HG03439 (cell line): ENCODE measurements around the gene MAN2A1.
A peak's percentile ranks its signal among the peaks of the same experiment; 100 is the strongest.

ENCODE experiments used
- ATAC-seq: cut with Tn5 transposase; IDR thresholded peaks from one replicate; pipeline ENCODE4 v1.9.1; 2021; ENCODE audit warnings: mild to moderate bottlenecking, moderate library complexity; ENCODE audit not compliant: unreplicated experiment

Gene MAN2A1

DNA sequence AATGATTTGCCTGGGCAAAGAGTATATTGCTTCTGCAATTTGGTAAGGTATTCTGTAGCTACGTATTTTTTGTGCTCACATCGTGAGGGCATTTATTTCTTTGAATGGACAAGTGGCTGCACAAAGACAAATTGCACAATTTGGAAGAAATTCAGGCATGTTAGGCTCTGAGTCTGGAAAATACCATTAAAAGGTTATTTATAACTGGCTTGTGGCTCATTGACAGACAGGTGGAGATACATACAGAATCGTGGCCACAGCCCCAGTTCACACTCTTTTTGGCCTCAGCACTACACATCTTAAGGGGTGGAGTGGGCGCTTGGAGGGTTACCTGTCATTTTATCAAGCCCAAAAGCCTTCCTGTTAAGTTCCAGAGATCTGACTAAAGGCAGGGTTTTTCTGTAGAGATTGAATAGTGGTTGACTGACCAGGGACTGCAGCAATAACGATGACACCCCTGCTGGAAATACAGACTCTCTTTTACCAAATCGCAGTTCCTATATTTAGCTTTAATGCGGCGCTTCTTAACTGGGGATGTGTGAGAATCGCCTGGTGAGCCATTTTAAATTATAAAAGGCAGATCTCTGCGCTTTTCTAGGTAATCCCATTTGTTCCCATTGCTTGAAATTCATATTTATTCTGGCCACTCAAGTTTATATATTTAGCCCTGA lies 14.7 kb downstream of the MAN2A1 start:
- ATAC-seq, result no peak

DNA sequence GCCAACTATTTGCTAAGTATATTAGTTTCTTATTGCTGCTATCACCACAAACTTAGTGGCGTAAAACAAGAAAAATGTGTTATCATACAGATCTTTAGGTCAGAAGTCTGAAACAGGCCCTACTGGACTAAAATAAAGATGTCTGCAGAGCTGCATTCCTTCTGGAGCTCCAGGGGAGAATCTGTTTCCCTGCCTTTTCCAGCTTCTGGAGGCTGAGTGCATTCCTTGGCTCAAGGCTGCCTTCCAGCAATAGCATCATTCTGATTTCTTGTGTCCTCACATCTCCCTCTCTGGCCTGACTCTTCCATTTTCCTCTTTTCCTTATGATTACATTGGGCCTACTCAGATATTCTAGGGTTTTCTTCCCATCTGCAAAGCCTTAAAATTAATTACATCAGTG lies 15.9 kb downstream of the MAN2A1 start:
- no peak for ATAC-seq

DNA sequence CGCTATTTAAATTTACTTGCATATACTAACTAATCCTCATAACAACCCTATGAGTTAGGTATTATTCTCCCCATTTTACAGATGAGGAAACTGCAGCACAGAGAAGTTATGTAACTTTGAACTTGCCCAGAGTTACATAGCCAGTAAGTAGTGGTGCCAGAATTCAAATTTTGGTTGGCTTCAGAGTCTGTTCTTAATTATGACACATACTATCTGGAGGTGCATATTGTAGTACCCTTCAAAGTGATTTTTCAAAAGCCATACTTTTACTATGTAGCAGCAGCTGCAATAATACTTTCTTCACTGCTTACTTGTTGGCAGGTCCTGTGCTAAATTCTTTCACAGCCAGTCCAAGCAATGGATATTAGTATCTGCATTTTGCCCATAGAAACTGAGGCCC lies 16.4 kb downstream of the MAN2A1 start:
- no peak for ATAC-seq

DNA sequence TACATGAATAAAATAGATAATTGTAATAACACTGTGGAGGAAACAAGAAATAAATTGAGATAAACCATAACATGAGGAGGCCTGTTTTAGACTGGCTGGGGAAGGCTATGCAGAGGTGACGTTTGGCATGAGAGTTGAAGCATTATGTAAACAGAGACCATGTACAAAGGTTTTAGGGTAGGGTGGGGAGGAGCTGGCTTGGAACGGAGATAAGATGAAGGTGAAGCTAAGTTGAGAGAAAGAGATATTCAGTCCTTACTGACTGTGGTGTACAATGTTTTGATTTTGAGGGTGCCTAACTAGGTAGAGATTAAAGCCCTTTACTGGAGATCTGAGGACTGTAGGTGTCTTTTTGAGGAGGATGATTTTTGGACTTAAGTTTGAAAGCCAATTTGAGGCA lies 17.8 kb downstream of the MAN2A1 start:
- ATAC-seq, result no peak

DNA sequence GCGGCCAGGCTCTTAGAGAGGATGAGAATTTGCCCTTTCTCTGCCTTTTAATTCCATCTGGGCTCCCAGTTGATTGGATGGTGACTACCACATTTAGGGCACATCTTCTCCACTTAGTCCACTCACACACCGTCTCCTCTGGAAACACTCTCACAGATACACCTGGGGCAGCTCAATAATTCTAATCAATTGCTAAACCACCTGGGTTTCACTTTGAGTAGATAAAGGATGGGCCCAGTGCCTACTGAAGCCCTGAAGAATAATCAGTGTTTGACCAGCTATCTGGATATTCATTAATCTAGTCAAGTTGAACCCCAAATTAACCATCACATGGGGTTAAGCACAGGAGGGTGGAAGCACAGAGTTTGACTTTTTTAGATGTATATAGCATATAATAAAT lies 19.1 kb downstream of the MAN2A1 start:
- ATAC-seq, result no peak

DNA sequence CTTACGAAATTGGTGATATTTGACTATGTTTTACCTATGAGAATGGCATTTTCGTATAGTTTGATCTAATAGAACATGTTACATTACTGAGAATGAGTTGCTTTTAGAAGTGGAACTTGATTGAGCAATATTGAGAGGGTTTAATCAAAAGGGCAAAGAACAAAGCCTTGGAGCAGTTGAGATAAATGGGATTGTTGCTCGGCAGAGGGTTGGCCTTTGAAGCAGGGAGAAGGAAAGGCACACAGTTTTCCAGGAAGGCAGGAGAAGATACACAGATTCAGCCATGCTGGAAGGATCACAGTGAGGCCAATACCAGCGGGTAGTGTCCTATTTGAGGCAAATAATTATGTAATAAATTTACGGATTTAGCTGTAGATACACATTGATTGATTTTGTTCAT lies 19.5 kb downstream of the MAN2A1 start:
- no peak for ATAC-seq

DNA sequence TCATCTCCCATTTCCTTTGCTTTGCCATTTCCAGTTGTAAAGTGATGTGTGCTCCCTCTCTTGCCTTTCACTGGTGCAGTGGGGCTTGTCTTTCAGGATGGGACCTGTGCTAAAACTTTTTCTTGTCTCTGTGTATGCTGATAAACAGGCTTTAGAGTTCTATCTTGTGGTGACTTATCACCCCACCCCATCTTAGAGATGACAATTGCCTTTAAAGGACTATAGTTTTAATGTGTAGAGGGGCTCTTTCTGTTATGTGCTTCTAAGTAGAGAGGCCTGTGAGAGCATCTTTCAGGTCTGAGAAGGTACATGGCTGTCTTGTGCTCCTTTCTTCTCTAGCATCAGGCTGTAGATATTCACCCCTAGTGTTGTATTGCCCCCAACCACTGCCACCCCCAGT lies 21.9 kb downstream of the MAN2A1 start:
- ATAC-seq, result no peak

DNA sequence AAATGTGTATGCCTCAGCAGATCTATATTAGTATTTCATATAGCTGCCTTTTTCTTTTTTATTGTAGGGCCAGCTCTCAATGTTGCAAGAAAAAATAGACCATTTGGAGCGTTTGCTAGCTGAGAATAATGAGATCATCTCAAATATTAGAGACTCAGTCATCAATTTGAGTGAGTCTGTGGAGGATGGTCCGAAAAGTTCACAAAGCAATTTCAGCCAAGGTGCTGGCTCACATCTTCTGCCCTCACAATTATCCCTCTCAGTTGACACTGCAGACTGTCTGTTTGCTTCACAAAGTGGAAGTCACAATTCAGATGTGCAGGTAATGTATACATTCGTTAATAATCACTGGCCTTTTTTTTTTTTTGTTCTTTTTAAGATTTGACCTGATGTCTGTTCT lies 23.7 kb downstream of the MAN2A1 start:
- ATAC-seq, result no peak

DNA sequence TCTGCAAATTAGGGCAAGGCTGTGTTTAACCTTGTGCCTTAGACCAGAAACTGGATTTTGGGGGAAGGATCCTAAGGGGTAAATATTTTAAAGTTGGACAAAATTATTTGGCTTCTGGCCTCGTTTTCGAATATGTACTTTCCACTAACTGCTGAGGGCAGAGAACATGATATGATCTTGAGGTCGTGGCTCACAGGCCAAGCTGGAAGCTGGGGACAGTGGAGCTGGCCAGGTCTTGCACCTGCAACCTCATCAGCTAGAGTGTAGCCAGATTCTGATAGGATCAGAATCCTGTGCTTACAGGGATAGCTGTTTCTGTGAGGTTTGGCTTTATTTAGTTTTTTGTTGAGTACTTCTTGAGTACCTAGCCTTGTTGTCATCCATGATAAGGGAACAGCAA lies 24.9 kb downstream of the MAN2A1 start:
- ATAC-seq, result no peak

DNA sequence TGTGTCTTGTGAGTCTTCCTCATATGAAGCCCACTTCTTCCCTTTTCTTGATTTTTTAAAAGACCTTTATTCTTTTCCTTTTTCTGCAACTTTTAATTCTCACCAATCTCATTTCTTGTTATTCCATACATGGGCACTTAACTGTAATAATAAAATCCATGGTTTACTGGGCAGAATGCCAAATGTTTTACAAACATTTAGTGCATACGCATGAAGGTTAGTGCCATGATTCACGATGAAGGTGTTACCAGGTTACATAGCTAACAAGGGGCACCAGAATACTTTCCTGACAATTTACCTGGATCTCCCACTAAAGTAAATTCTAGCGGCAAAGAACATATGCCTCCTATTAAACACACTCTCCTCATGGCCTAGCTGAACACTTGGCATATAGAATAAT lies 28.5 kb downstream of the MAN2A1 start:
- no peak for ATAC-seq

DNA sequence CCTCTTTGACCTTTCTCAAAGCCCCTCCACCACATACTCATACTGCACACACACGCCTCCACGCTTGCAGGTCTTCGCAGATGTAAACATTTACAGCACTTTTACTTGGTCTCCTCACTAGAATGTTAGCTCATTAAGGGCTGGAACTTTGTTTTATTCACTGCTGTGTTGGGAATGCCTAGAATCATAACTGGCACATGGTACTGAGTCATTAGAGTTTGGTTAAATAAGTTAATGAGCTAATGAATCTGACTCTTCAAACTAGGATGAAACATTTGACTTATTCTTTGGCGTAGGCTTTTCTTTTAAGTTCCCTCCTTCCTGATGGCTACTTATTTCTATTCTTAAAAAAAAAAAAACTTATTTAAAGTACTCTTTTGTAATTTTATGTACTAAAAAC lies 28.9 kb downstream of the MAN2A1 start:
- ATAC-seq, result no peak

DNA sequence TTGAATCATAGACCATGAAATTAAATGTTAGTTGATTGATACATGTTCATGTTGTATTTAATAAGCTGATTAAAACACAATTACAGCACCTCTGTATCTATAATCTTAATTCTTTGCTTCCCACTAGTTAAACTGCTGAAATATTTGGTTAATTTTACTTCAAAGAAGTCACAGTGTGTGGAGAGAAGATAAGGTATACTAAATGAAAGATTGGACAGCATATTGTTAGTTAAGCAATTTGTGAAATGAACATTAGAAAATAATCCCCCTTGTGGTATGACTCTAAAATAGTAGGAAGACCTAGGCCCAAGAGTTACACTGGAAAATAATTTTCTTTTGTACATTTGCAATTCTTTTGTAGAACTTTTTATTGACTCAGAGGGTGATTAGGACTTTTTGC lies 30.3 kb downstream of the MAN2A1 start:
- ATAC-seq, result no peak

DNA sequence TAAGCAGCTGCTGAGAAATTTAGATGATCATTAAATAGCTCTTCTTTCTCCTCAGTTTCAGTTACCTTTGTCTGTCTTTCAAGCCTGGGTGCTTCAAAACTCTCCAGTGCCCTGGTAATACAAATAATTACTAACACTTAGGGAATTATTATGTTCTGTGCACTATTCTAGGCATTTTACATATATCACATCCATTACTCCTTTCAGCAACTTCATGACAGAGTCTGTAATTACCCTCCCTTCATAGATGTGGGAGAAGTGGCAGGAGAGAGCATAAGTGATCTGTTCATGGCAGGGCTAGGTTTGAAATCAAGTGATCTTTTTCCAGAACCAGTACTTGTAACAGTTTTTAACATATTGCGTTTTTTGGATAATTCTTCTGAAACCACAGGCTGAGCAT lies 32.0 kb downstream of the MAN2A1 start:
- no peak for ATAC-seq

DNA sequence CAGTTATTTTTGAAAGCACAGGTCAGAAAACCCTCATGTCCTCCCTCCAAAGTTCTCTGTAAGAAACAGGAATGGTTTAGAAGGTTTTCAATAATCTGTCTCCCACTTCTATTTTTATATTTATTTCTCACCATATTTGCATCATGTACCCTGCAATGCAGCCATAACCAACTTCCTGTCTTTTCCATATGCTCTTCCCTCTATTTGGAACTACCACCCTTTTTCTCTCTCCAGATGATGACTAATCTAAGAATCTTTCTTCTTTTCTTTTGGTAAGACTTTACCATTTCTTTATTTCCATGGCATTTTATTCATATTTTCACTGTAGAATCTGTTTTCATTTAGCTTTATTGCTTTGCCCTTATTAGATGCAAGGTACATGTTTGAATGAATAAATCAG lies 33.9 kb downstream of the MAN2A1 start:
- ATAC-seq, result no peak

DNA sequence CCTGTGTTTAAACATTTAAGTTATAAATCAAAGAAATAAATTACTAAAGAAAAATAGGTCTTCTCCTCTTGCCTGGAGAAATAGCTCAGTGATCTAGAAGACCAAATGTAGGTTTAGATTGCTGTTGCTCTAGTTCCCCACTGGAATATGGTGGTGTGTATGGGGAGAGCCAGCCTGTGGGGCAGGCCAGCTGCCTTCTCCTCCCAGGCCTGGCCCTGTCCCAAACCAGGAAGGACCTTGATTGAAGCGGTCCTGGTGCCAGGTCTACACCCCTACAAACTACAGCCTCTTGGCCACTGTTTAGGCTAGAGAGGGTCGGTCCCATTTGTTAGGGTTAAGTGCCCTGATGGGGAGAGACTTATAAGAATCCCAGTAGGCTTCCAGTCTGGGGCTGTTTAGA lies 35.4 kb downstream of the MAN2A1 start:
- ATAC-seq, result no peak

DNA sequence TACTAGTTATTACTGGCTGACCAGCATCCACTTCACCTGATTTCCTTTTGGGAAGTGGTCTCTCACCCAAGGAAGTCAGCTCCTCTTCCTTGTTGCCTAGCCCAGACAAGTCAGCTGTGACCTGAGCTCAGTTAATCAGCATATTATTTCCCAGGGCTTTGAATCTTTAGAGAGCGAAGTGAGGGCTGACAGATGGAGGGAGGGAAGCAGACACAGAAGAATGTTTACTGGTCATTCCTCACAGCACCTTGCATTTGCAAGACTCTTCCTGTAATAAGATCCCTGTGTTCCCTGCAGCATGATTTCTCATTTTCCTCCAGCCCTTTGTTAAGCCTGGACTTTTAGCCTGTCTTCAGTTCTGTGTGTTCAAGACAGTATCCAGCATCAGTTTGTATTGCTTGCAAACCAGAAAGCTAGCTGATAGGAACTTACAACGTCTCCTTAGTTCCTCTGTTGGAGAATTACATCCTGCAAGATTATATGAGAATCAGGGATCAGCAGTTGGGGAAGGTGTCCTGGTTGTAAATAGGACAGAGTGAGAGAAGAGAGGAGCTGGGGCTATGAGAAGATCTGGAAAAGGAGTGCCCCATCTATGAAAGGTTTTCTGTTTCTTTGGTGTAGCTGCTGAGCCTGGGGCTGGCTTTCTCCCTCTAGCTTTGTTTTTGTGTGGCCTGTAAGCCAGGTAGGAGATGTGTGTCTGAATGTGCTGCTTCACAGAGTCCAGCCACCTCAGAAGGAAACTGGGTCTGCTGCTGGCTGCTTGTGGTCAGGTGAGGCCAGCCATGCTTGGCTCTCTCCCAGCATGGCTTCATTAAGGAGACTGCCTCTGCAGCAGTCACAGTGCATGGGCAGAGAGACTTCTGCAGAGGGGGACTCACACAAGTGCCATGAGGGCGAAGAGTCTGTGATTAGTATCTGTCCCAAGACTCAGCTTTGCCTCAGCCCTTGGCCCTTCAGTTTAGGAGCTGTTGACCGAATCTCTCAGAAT lies 50.3 kb downstream of the MAN2A1 start:
- ATAC-seq, result peak; percentile 88

DNA sequence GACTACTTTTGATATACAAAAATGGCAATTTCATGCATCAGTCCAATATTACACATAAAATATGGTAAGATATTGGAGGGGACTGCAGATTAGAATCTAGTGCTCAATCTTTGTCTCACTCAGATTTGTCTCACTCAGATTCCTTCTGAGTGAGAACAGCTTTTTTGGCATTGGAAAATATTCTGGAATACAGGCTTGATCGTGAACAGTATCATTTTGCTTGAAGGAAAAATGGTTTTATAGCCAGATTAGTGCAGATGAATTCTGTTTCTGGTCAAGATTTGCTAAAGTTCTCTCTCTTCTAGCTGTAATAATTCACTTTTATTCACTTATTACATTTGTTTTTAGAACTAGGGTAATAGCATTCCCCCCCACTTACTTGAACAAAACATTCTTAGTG lies 51.2 kb downstream of the MAN2A1 start:
- no peak for ATAC-seq

DNA sequence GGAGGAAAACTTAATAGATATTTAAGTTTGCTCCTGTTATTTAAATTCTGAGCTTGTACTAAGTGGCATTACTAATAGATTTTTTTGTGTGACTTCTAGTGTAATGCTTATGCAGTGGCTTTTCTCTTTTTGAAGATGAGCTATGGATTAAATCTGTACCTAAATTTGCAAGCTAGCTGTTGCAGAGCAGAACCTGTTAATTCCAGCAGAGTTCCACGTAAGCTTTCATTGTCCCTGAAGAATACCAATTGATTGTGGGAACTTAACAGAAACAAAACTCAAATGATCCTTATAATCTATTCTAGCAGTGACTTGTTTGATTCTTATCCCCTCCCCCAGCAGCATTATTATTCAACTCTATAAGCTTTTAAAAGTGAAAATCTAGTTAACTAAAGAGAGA lies 51.7 kb downstream of the MAN2A1 start:
- ATAC-seq, result no peak

DNA sequence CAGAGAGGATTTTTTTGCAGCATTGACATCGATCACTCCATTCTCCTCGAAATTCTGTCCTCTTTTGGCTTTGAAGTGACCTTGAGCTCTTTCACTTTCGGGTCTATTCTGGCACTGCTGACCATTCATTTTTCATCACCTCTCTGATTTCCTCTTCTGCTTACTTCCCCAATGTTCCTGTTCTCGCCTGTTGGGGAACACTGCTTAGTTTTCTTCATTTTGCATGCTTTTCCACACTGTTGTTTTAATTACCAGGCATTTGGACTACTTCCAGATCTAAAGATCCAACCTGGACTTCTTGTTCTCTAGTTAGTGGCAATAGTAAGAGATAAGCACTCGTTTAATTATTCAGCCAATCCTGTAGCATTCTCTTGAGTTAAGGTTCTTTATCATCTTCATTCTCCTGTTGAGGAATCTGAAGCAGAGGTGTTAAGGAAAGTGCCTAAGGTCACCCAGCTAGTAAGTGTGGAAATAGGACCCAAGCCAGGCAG lies 53.4 kb downstream of the MAN2A1 start:
- no peak for ATAC-seq

DNA sequence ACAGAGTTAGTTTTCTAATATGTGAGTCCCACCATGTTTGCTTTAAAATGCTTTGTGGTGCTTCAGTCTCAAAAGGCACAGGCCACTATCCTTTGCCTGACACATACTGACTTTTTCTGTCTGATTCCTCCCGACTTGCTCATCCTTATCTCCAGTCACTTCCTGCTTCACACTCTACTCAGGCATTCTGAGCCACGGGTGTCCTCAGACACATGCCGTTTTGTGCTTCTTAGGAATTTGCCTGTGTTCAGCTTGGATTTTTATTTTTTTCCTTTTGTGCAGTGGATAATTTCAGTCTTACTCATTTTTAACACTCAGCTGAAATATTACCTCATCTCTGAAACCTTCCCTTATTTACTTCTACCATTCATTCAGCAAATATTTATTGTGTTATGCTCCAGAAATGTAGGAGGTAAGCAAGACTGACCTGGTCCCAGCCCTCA lies 54.1 kb downstream of the MAN2A1 start:
- no peak for ATAC-seq

DNA sequence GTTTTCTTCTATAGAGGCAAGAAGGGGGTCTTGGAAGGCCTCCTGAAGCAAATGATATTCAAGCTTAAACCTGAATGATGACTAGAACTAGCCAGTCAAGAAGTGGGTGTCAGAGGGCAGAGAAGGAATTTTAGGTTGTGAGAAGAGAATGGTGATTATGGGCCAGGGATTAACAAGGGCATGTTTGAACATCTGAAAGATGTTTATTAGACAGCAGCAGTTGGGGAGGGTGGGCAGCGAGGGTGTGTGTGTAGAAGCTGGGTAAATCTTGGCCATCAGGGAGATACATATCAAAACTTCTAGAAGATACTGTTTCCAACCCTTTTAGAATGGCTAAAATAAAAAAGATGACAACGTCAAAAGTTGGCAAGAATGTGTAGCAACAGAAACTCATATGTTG lies 54.5 kb downstream of the MAN2A1 start:
- no peak for ATAC-seq

DNA sequence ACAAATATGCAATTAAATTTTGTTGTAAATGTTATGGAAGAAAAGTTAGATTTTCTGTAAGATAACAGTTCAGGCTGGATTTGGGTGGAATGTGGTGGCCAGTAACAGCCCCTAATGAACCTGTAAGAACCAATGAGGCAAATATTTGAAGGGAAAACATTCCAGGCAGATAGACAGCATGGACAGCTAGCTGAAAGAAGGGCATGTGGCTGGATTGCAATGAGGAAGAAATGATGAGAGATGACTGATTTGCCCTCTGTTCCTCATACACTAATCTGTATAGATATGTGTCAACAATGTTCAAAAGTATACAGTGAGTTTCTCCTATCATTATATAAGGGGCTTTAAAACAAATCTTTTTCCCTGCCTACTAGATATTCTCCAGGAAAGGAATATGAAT lies 58.8 kb downstream of the MAN2A1 start:
- ATAC-seq, result no peak
